Right atrium auricular region (tissue), 2 donors: Measurements from ENCODE around the gene SPATA12. TPM values are rescaled to one million over a fixed set of nuclear protein-coding genes. Genes with fewer than 3 reads are reported as not detected.

ENCODE experiments used
- DNase-seq: peaks from one replicate; pipeline ENCODE4 v3.0.0-alpha.2; 2019; ENCODE audit warnings: low spot score
- H3K27ac ChIP-seq, 2 donors: fragments of 200-600 bp; sonication (generic); 1 replicate in 1 of 2; 2 replicates in 1 of 2; pipeline ENCODE4 v1.5.1; 2016 to 2019
- H3K27me3 ChIP-seq, 2 donors: fragments of 200-600 bp; sonication (generic); one replicate each; pipeline versions ENCODE4 v1.5.1 to v1.6.0; 2017 to 2019
- H3K36me3 ChIP-seq: fragments of 200-600 bp; sonication (generic); one replicate; pipeline ENCODE4 v1.5.1; 2016
- H3K4me1 ChIP-seq, 2 donors: fragments of 200-600 bp; sonication (generic); one replicate each; pipeline versions ENCODE4 v1.5.1 to v1.6.0; 2017 to 2019
- H3K4me3 ChIP-seq, 2 donors: fragments of 200-600 bp; sonication (generic); 1 replicate in 1 of 2; 2 replicates in 1 of 2; pipeline ENCODE4 v1.5.1; 2017 to 2019; ENCODE audit warnings: mild to moderate bottlenecking in 1 of 2, moderate library complexity in 1 of 2
- H3K9me3 ChIP-seq, 2 donors: fragments of 200-600 bp; sonication (generic); one replicate each; pipeline ENCODE4 v1.5.1; 2019
- CTCF ChIP-seq, 2 donors: fragments of 200-600 bp; sonication (generic); IDR thresholded peaks; one replicate each; pipeline ENCODE4 v1.5.1; 2019; ENCODE audit warnings: antibody characterized with exemption in 2 of 2
- total RNA-seq, 2 donors: library from RNA; depleted of rRNA; stranded (reverse); fragments of >200 nt; gene quantifications; one replicate each; pipeline ENCODE4 v1.1.0, GENCODE V29; 2016

The SPATA12 gene
- total RNA-seq, 2 donors from 2014 or later = not detected

GRCh38 chr3:57109437-57110199 is 49.2 kb downstream of the SPATA12 start:
- no peak for DNase-seq
- no peaks in the 10 kb centered on the region for H3K9me3 ChIP-seq
- no peaks in the 10 kb centered on the region for H3K27me3 ChIP-seq
- H3K4me3 ChIP-seq = no peak overlapping the region
- no peak overlapping the region for H3K27ac ChIP-seq
- H3K36me3 ChIP-seq = no peaks in the 10 kb centered on the region
- H3K4me1 ChIP-seq = no peaks in the 10 kb centered on the region
- no peak for TF ChIP-seq CTCF (IDR thresholded peaks at IDR 0.05)

GRCh38 chr3:57110214-57110613 is 49.8 kb downstream of the SPATA12 start:
- no peaks in the 10 kb centered on the region for H3K9me3 ChIP-seq
- TF ChIP-seq CTCF (IDR thresholded peaks at IDR 0.05) = no peak
- H3K36me3 ChIP-seq = no peaks in the 10 kb centered on the region
- no peaks in the 10 kb centered on the region for H3K27me3 ChIP-seq
- no peak overlapping the region for H3K27ac ChIP-seq
- no peak for DNase-seq
- H3K4me3 ChIP-seq = no peak overlapping the region
- no peaks in the 10 kb centered on the region for H3K4me1 ChIP-seq

- TF ChIP-seq CTCF (IDR thresholded peaks at IDR 0.05) = no peak
- no peaks in the 10 kb centered on the region for H3K27me3 ChIP-seq
- no peaks in the 10 kb centered on the region for H3K36me3 ChIP-seq
- DNase-seq = no peak
- no peak overlapping the region for H3K4me3 ChIP-seq
- no peaks in the 10 kb centered on the region for H3K9me3 ChIP-seq
- H3K27ac ChIP-seq = no peak overlapping the region
- no peaks in the 10 kb centered on the region for H3K4me1 ChIP-seq
These were observed 50.3 kb downstream of the SPATA12 start for GRCh38 chr3:57110798-57111197.

- no peak overlapping the region for H3K4me3 ChIP-seq
- no peaks in the 10 kb centered on the region for H3K4me1 ChIP-seq
- no peak for DNase-seq
- H3K27me3 ChIP-seq = no peaks in the 10 kb centered on the region
- no peak overlapping the region for H3K27ac ChIP-seq
- TF ChIP-seq CTCF (IDR thresholded peaks at IDR 0.05) = no peak
- no peaks in the 10 kb centered on the region for H3K9me3 ChIP-seq
- no peaks in the 10 kb centered on the region for H3K36me3 ChIP-seq
These were observed 51.7 kb downstream of the SPATA12 start for GRCh38 chr3:57112206-57112605.

GRCh38 chr3:57116501-57116900 is 56.0 kb downstream of the SPATA12 start:
- Histone ChIP-seq H3K9me3 (no peaks in the 10 kb centered on the region), H3K4me1 (no peaks in the 10 kb centered on the region), H3K27ac (no peak overlapping the region), H3K36me3 (no peaks in the 10 kb centered on the region), H3K4me3 (no peak overlapping the region), H3K27me3 (no peaks in the 10 kb centered on the region)
- no peak for DNase-seq
- TF ChIP-seq CTCF (IDR thresholded peaks at IDR 0.05) = no peak

- TF ChIP-seq CTCF (IDR thresholded peaks at IDR 0.05) = no peak
- Histone ChIP-seq H3K4me3 (no peak overlapping the region), H3K27me3 (no peaks in the 10 kb centered on the region), H3K9me3 (no peaks in the 10 kb centered on the region), H3K4me1 (no peaks in the 10 kb centered on the region), H3K36me3 (no peaks in the 10 kb centered on the region), H3K27ac (no peak overlapping the region)
- DNase-seq = no peak
These were observed 57.8 kb downstream of the SPATA12 start for GRCh38 chr3:57118254-57118653.
